ENCODE measurements around the gene PRAC2. TPM values are rescaled to one million over a fixed set of nuclear protein-coding genes. Genes with fewer than 3 reads are reported as not detected.

Gene PRAC2
- total RNA-seq, 1 donor from 2014 or later, result not detected

- DNase-seq (ENCODE audit: low spot score), result no peak
These were observed 2.5 kb upstream of the PRAC2 start for GRCh38 chr17:48720266-48721008.

GRCh38 chr17:48721009-48721402 is 2.0 kb upstream of the PRAC2 start:
- no peak for DNase-seq (ENCODE audit: low spot score)

GRCh38 chr17:48722201-48722907 is 631 bp upstream of the PRAC2 start, which contains the start of gene PRAC1:
Gene PRAC1 (minus strand): TSS chr17:48722518. CDS start chr17:48722392, 126 bp downstream.
- DNase-seq (ENCODE audit: low spot score), result no peak

- no peak for DNase-seq (ENCODE audit: low spot score)
These were observed 652 bp downstream of the PRAC2 start for GRCh38 chr17:48723423-48724250.

GRCh38 chr17:48724251-48725003 is 1.4 kb downstream of the PRAC2 start:
- DNase-seq (ENCODE audit: low spot score), result peak; percentile 85

GRCh38 chr17:48725004-48725287 is 2.0 kb downstream of the PRAC2 start:
- DNase-seq (ENCODE audit: low spot score), result no peak

- no peak for DNase-seq (ENCODE audit: low spot score)
These were observed 2.5 kb downstream of the PRAC2 start for GRCh38 chr17:48725288-48726064.

GRCh38 chr17:48726114-48726915 is 3.3 kb downstream of the PRAC2 start:
- DNase-seq (ENCODE audit: low spot score), result no peak

- no peak for DNase-seq (ENCODE audit: low spot score)
These were observed 3.9 kb downstream of the PRAC2 start for GRCh38 chr17:48726916-48727286.

- no peak for DNase-seq (ENCODE audit: low spot score)
These were observed 4.6 kb downstream of the PRAC2 start for GRCh38 chr17:48727415-48728175.

GRCh38 chr17:48728232-48729231 is 5.5 kb downstream of the PRAC2 start, which contains the start of gene HOXB13:
Gene HOXB13 (minus strand): TSS chr17:48728750. CDS start chr17:48728593, 157 bp downstream.
- DNase-seq (ENCODE audit: low spot score), result no peak

- DNase-seq (ENCODE audit: low spot score), result no peak
These were observed 6.6 kb downstream of the PRAC2 start for GRCh38 chr17:48729335-48730239.

- no peak for DNase-seq (ENCODE audit: low spot score)
These were observed 7.2 kb downstream of the PRAC2 start for GRCh38 chr17:48730240-48730550.

- DNase-seq (ENCODE audit: low spot score), result no peak
These were observed 8.4 kb downstream of the PRAC2 start for GRCh38 chr17:48731355-48731754.

- DNase-seq (ENCODE audit: low spot score), result no peak
These were observed 10.0 kb downstream of the PRAC2 start for GRCh38 chr17:48732688-48733629.

Measured in ureter (tissue), 1 donor.